Omental fat pad (tissue), 4 donors: ENCODE results near the gene ACVR1. TPM values are rescaled to one million over a fixed set of nuclear protein-coding genes. Genes with fewer than 3 reads are reported as not detected.

ENCODE experiments used
- ATAC-seq: fragments of 150-250 bp; one replicate; pipeline ENCODE4 v1.9.1; 2016; ENCODE audit warnings: mild to moderate bottlenecking, moderate library complexity; ENCODE audit not compliant: low FRiP score
- DNase-seq: peaks from one replicate; pipeline ENCODE4 v3.0.0-alpha.2; 2019; ENCODE audit warnings: low spot score
- total RNA-seq, 4 donors: library from RNA; depleted of rRNA; stranded (reverse); fragments of >200 nt; gene quantifications; one replicate each; pipeline ENCODE4 v1.1.0, GENCODE V29; 2016
- TF ChIP-seq, protein P1 (sequence below), 3 donors: fragments of 450-650 bp; IDR thresholded peaks; one replicate each; pipeline ENCODE4 v1.5.1; 2016 to 2017; ENCODE audit warnings: antibody characterized with exemption in 3 of 3, mild to moderate bottlenecking in 3 of 3, moderate library complexity in 2 of 3

ACVR1 gene
- total RNA-seq, 4 donors from 2014 or later: 22.7 to 37.7 (median 28.2) TPM

DNA sequence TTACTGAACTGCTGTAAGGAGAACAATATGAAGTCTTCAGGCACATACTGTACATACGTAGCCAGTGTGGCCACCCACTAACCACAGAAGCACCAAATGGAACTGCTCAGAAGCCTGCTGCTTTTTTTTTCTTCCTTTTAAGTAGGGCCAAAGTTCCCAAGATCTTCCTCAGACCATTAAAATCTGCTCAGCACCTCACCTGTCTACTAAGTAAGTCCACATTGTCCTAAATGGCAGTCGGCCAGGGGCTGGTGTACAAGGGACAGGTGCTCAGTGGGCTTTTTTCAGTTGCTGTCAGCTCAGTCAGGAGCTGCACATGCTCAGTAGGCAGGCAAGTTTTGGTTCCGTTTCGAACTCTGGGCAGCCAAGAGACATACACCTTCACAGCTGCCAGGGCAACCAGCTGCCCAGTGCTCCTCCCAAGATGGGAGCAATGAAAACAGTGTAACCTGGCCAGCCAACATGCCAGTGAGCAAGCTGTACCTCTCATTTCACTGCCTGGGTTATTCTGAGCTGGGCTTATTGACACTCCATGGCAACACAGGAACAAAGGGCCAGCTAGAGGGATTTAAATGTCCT lies 86.1 kb downstream of the ACVR1 start:
- ATAC-seq: no peak
- TF ChIP-seq, protein P1, sequence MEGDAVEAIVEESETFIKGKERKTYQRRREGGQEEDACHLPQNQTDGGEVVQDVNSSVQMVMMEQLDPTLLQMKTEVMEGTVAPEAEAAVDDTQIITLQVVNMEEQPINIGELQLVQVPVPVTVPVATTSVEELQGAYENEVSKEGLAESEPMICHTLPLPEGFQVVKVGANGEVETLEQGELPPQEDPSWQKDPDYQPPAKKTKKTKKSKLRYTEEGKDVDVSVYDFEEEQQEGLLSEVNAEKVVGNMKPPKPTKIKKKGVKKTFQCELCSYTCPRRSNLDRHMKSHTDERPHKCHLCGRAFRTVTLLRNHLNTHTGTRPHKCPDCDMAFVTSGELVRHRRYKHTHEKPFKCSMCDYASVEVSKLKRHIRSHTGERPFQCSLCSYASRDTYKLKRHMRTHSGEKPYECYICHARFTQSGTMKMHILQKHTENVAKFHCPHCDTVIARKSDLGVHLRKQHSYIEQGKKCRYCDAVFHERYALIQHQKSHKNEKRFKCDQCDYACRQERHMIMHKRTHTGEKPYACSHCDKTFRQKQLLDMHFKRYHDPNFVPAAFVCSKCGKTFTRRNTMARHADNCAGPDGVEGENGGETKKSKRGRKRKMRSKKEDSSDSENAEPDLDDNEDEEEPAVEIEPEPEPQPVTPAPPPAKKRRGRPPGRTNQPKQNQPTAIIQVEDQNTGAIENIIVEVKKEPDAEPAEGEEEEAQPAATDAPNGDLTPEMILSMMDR (IDR thresholded peaks at IDR 0.05): no peak
- no peak for DNase-seq

DNA sequence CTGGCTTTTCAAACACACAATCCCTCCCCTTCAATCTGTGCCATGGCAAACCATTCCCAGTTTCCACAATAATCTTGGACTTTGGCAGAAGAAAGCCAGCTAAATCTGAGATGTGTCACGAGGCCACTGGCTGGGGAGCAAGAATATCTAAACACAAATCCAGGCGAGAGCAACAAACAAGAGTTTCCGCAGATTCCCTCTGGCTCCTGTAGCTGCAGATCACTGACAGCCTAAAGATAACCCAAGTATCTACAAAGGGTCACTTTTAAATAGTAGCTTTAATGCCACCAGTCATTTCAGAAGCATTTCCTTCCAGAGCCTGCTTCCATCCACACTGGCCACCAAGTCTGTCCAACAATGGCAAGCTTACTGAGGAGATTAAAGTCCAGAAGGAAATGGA lies 86.9 kb downstream of the ACVR1 start:
- ATAC-seq: no peak
- DNase-seq: no peak
- TF ChIP-seq, protein P1 (IDR thresholded peaks at IDR 0.05): no peak

DNA sequence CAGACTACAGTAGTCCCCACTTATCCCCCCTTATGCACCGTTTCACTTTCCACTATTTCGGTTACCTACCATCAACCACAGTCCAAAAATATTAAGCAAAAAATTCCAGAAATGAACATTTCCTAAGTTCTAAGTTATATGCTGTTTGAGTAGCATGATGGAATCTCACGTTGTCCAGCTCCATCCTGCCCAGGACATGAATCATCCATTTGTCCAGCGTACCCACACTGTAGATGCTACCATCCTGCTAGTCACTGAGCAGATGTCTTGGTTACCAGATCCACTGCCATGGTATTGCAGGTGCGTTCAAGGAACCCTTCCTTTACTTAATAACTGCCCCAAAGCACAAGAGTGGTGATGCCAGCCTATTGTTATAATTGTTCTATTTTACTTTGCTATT lies 87.9 kb downstream of the ACVR1 start:
- no peak for ATAC-seq
- TF ChIP-seq, protein P1 (IDR thresholded peaks at IDR 0.05): no peak
- DNase-seq: no peak

DNA sequence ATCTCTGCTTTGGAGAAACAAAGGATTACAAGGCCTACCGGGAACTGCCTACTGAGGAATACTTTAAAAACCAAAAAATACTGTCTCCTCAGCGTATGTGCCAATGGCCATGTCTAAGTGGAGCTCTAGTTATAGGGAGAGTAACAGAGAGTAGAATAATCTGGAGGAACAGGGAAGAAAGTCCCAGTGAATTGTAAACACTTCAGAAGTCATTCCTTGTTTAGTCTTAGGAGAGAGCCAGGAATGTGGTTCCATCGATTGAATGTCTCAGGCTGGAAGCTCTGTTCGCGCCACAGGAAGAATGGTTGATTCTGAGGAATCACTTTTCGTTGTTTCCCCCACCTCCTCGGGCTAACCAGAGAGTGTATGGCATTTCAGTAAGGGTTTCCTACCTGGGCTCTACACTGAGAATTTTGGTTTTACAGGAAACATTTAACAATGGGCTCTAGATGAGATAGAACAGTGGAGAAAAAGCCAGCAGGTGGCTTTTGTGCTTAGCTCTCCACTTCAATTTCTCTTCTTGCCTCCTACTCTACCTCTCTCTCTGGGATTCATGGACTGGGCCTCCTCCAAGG lies 88.7 kb downstream of the ACVR1 start:
- TF ChIP-seq, protein P1 (IDR thresholded peaks at IDR 0.05): no peak
- ATAC-seq (no peak), DNase-seq (no peak)

DNA sequence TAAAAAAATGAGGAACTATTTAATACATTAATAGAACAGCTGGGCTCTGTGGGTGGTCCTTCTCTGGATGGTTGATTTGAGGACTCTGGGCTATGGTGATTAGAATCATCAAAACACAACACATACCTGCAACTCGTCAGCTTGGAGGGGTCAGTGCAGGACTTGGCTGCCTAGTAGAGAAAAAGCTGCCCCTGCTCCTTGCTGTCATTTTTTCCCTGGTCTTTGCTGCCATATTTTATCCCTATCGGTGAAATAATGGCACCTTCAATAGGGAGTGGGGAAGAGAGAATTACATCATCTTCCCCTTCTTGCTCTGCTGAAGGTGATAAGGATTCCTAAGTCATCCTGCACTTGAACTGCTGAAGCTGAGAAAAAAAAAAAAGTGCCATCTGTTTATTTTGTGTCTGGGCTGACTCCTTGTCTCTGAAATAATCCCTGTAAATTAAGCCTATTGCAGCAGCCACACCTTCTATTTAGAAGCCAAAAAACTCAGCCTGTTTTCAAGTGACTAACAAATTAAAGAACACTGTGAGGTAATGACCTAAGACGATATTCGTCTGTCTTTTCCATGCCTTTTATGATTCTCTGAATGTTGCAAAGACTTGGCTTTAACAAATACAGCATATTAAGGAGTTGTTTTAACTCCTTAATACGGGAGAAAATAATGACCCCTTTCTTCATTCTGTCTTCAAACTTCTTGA lies 89.3 kb downstream of the ACVR1 start:
- no peak for ATAC-seq
- TF ChIP-seq, protein P1 (IDR thresholded peaks at IDR 0.05): no peak

DNA sequence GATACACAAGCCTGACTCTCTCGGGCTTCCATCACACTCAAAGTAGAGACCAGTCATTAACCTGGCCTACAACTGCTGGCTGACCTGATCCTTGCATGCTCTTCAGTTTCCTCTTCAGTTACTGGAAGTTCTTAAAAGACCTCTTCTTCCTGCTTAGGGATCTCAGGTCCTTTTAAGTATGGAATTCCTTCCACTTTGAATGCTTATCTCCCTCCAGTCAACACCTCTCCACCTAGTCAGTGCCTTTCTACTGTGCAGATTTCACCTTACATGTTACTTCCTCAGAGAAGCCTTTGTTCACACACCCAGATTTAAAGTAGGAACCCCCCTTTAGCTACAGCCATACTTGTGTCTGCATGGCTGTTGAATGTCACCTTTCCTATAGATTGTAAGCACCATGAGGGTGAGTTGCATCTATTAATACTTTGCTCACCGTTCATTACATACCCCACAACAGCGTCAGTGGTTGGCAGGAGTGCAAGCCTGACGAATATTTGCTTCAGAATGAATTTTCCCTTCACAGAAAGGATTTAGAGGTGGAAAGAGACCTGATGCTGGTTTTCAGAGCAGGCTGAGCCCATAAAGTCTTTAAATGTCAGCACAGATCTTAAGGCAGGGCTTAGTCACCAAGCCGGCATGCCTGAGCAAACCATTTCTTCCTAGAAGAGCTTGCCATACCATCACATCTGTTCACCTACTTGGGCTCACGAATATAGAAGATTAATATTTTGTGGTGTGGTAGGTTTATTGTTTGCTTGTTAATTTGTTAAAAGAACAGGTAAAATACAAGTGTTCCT lies 90.1 kb downstream of the ACVR1 start:
- no peak for ATAC-seq
- TF ChIP-seq, protein P1 (IDR thresholded peaks at IDR 0.05): no peak
- no peak for DNase-seq

More for the DNA sequence above, 89.3 kb downstream of the ACVR1 start:
- no peak for DNase-seq
